K562 (cell line): ENCODE measurements around the gene PGBD1. TPM values are rescaled to one million over a fixed set of nuclear protein-coding genes. Genes with fewer than 3 reads are reported as not detected.

Source experiments
- ARID1B ChIP-seq: fragments of 450-650 bp; IDR thresholded peaks from 2 replicates; pipeline ENCODE4 v1.6.1; 2016; ENCODE audit warnings: antibody characterized with exemption, mild to moderate bottlenecking, inconsistent platforms
- CHD4 ChIP-seq: fragments of 200-600 bp; sonication (generic); IDR thresholded peaks from 3 replicates; pipeline ENCODE4 v1.6.1; 2012; ENCODE audit warnings: low read depth, mild to moderate bottlenecking, mixed read lengths, low read length, inconsistent platforms; ENCODE audit not compliant: insufficient read depth, insufficient replicate concordance, poor library complexity, severe bottlenecking
- CREB3L1 ChIP-seq: fragments of 450-650 bp; IDR thresholded peaks from 2 replicates; pipeline ENCODE4 v1.6.1; 2014; ENCODE audit warnings: low read depth, mild to moderate bottlenecking, moderate library complexity, borderline replicate concordance
- EZH2 ChIP-seq: IDR thresholded peaks from 2 replicates; pipeline ENCODE4 v1.6.1; 2012; ENCODE audit warnings: low read depth, mild to moderate bottlenecking, inconsistent platforms, low read length, borderline replicate concordance
- HDAC2 ChIP-seq: fragments of 450-650 bp; IDR thresholded peaks from 2 replicates; pipeline ENCODE4 v1.6.1; 2016; ENCODE audit warnings: mild to moderate bottlenecking
- NR2F6 ChIP-seq: fragments of 450-650 bp; formaldehyde crosslinking; IDR thresholded peaks from 2 replicates; pipeline ENCODE4 v1.4.0; 2020; ENCODE audit warnings: mild to moderate bottlenecking
- RCOR1 ChIP-seq, 2 experiments: IDR thresholded peaks; 2 replicates each; pipeline ENCODE4 v1.6.1; 2012; ENCODE audit warnings: low read depth in 2 of 2, low read length in 2 of 2, borderline replicate concordance in 1 of 2, improper control_type of control experiment in 1 of 2
- SMARCE1 ChIP-seq: fragments of 450-650 bp; IDR thresholded peaks from 2 replicates; pipeline ENCODE4 v1.7.1; 2016; ENCODE audit warnings: mild to moderate bottlenecking
- USF2 ChIP-seq: sonication (generic); formaldehyde crosslinking; IDR thresholded peaks from 2 replicates; pipeline ENCODE4 v1.5.0; 2020; ENCODE audit warnings: missing genetic modification reagents
- ZFP30 ChIP-seq: fragments of 250-450 bp; sonication (Bioruptor Pico); IDR thresholded peaks from 2 replicates; pipeline ENCODE4 v1.8.0; 2022; ENCODE audit warnings: moderate library complexity, mild to moderate bottlenecking, inconsistent platforms, borderline replicate concordance
- ZNF311 ChIP-seq: fragments of 250-450 bp; sonication (Bioruptor Pico); IDR thresholded peaks from 2 replicates; pipeline ENCODE4 v1.4.0; 2020; ENCODE audit warnings: mild to moderate bottlenecking, moderate library complexity
- ZNF551 ChIP-seq: fragments of 250-450 bp; sonication (Bioruptor Pico); IDR thresholded peaks from 2 replicates; pipeline ENCODE4 v1.5.0; 2021; ENCODE audit warnings: mild to moderate bottlenecking, moderate library complexity
- ZNF766 ChIP-seq: fragments of 200-800 bp; sonication (Bioruptor generic); conservative IDR thresholded peaks from 2 replicates; pipeline ENCODE4 v1.6.1; 2016; ENCODE audit warnings: missing genetic modification characterization, missing compliant biosample characterization
- ZNF785 ChIP-seq: fragments of 250-450 bp; sonication (Bioruptor Pico); IDR thresholded peaks from 2 replicates; pipeline ENCODE4 v1.4.0; 2020; ENCODE audit warnings: mild to moderate bottlenecking
- polyA plus RNA-seq, 8 experiments: library from polyadenylated mRNA; depleted of rRNA in 4 of 8; stranded (reverse) in 5 of 8; unstranded in 3 of 8; fragments of >200 nt; fragmentation: Nextera tagmentation in 2 of 8; fragmentation: Illumina TruSeq in 1 of 8; extraction: Ambion mirVana in 2 of 8; extraction: Trizol in 1 of 8; gene quantifications; 2 replicates each; pipeline versions ENCODE4 v1.2.1 to v1.2.3, GENCODE V29; 2011 to 2014; ENCODE audit warnings: inconsistent platforms in 1 of 8, missing spikeins in 1 of 8
- total RNA-seq, 7 experiments: library from RNA; depleted of rRNA in 6 of 7; stranded (reverse); fragments of >200 nt in 6 of 7; fragmentation: Illumina TruSeq in 2 of 7; extraction: Trizol in 2 of 7; gene quantifications; 2 replicates each; pipeline versions ENCODE4 v1.2.1 to v1.2.3, GENCODE V29; 2011 to 2021; ENCODE audit warnings: low replicate concordance in 1 of 7
- TF ChIP-seq, protein P1 (sequence below), 2 experiments: fragments of 450-650 bp in 1 of 2; sonication (generic) in 1 of 2; formaldehyde crosslinking in 1 of 2; IDR thresholded peaks; 2 replicates each; pipeline versions ENCODE4 v1.7.1 to v1.9.0; 2016 to 2022; ENCODE audit warnings: inconsistent platforms in 1 of 2, mild to moderate bottlenecking in 1 of 2, missing genetic modification reagents in 1 of 2

The PGBD1 gene
- total and polyA plus RNA-seq, 9 of the 15 experiments (the other 6 are each of a cell fraction or from before 2014, with no cell fraction given) = 3.3 to 9.0 (median 7.3) TPM

DNA sequence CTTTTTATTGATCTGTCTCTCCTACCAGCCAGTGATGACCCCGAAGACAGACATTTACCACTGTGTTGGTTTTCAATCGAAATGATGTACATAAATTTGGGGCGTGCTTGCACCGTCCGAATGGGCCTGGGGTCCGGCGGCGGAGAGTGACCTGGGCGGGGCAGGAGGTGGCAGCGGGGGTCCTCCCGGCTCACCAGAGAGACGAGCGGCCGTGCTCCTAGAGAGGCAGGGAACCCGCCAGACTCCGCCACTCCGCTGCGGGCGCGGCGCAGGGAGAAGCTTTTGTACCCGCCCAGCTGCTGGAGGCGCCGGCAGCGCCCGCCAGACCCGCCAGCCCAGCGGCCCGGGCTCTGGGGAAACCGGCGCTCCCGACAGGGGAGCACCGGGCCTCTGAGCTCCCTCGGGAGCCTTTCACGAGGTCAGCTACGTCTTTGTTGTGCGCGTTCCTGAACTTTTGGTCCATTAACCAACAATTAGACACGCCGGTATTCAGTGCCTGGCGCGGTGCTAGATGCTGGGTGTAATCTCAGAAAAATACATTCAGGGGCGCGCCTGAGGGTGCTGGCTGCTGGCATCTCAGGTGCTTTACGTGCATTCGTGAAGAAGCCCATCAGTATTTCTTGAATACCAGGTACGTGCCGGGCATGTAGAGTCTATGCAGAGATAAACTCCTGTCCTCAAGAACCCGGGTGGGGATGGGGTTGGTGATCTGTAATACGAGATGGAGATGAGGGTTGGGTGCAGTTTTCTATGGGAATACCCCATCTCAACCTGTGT lies at the start of gene PGBD1 (continued):
- TF ChIP-seq USF2 (CRISPR knock-in tag) (no peak), RCOR1 (IDR thresholded peaks at IDR 0.05; ENCODE audit: borderline replicate concordance in 1 of 2, low read depth in 2 of 2, low read length in 2 of 2) (peak in 1 of 2 experiments; percentile 23; a peak in 1 of 4 replicates), NR2F6 (CRISPR knock-in tag) (no peak), CREB3L1 (peak; percentile 83; the same call in 1 of the 2 replicates), ZFP30 (CRISPR knock-in tag) (no peak), ARID1B (0 out of 2 replicates have a peak, but pooled peaks have one; percentile 19), CHD4 (no peak), HDAC2 (peak; percentile 31; the same call in 1 of the 2 replicates), ZNF551 (CRISPR knock-in tag) (no peak), ZNF766 (CRISPR knock-in tag) (no peak), SMARCE1 (0 out of 2 replicates have a peak, but pooled peaks have one; percentile 14), EZH2 (no peak), ZNF311 (CRISPR knock-in tag) (no peak), ZNF785 (CRISPR knock-in tag) (no peak)
- TF ChIP-seq, protein P1, sequence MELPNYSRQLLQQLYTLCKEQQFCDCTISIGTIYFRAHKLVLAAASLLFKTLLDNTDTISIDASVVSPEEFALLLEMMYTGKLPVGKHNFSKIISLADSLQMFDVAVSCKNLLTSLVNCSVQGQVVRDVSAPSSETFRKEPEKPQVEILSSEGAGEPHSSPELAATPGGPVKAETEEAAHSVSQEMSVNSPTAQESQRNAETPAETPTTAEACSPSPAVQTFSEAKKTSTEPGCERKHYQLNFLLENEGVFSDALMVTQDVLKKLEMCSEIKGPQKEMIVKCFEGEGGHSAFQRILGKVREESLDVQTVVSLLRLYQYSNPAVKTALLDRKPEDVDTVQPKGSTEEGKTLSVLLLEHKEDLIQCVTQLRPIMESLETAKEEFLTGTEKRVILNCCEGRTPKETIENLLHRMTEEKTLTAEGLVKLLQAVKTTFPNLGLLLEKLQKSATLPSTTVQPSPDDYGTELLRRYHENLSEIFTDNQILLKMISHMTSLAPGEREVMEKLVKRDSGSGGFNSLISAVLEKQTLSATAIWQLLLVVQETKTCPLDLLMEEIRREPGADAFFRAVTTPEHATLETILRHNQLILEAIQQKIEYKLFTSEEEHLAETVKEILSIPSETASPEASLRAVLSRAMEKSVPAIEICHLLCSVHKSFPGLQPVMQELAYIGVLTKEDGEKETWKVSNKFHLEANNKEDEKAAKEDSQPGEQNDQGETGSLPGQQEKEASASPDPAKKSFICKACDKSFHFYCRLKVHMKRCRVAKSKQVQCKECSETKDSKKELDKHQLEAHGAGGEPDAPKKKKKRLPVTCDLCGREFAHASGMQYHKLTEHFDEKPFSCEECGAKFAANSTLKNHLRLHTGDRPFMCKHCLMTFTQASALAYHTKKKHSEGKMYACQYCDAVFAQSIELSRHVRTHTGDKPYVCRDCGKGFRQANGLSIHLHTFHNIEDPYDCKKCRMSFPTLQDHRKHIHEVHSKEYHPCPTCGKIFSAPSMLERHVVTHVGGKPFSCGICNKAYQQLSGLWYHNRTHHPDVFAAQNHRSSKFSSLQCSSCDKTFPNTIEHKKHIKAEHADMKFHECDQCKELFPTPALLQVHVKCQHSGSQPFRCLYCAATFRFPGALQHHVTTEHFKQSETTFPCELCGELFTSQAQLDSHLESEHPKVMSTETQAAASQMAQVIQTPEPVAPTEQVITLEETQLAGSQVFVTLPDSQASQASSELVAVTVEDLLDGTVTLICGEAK (IDR thresholded peaks at IDR 0.05) = peak; percentile 69; the same call in 1 of the 2 replicates
- TF ChIP-seq, protein P1 (CRISPR knock-in tag; IDR thresholded peaks at IDR 0.05) = no peak
